GM23338 (cell line): ENCODE measurements around the gene KNTC1. TPM values are rescaled to one million over a fixed set of nuclear protein-coding genes. Genes with fewer than 3 reads are reported as not detected.

ENCODE experiments used
- ATAC-seq: fragments of 200-7000 bp; cut with Tn5 transposase; 3 replicates; pipeline ENCODE4 v1.9.1; 2020
- DNase-seq: peaks from one replicate; pipeline ENCODE4 v3.0.0-alpha.2; 2015; ENCODE audit warnings: low spot score
- H2AFZ ChIP-seq: fragments of 200-600 bp; sonication (generic); 2 replicates; pipeline ENCODE4 v1.8.0; 2016; ENCODE audit warnings: antibody characterized with exemption, mild to moderate bottlenecking, moderate library complexity
- H3F3A ChIP-seq: fragments of 200-600 bp; sonication (generic); replicated peaks from 2 replicates; pipeline ENCODE4 v1.8.0; 2017; ENCODE audit warnings: antibody characterized with exemption, mixed run types, low read depth
- H3K27ac ChIP-seq: fragments of 200-600 bp; sonication (generic); 2 replicates; pipeline ENCODE4 v1.6.1; 2016; ENCODE audit warnings: low read depth
- H3K27me3 ChIP-seq: fragments of 200-600 bp; sonication (generic); 2 replicates; pipeline ENCODE4 v1.8.0; 2016; ENCODE audit warnings: mild to moderate bottlenecking, mixed run types, moderate library complexity; ENCODE audit not compliant: insufficient read depth
- H3K36me3 ChIP-seq: fragments of 200-600 bp; sonication (generic); 2 replicates; pipeline ENCODE4 v1.8.0; 2016; ENCODE audit warnings: mild to moderate bottlenecking; ENCODE audit not compliant: insufficient read depth
- H3K4me1 ChIP-seq: fragments of 200-600 bp; sonication (generic); 2 replicates; pipeline ENCODE4 v1.8.0; 2016; ENCODE audit warnings: mild to moderate bottlenecking, moderate library complexity; ENCODE audit not compliant: insufficient read depth
- H3K4me2 ChIP-seq: fragments of 200-600 bp; sonication (generic); 2 replicates; pipeline ENCODE4 v1.7.1; 2017; ENCODE audit warnings: mixed run types
- H3K4me3 ChIP-seq: fragments of 200-600 bp; sonication (generic); 2 replicates; pipeline ENCODE4 v1.6.1; 2016; ENCODE audit warnings: mixed run types
- H3K79me2 ChIP-seq: fragments of 200-600 bp; sonication (generic); replicated peaks from 2 replicates; pipeline ENCODE4 v1.8.0; 2017; ENCODE audit warnings: mild to moderate bottlenecking; ENCODE audit not compliant: insufficient read depth
- H3K9me2 ChIP-seq: fragments of 200-600 bp; sonication (generic); 2 replicates; pipeline ENCODE4 v1.8.0; 2017; ENCODE audit not compliant: insufficient read depth
- H4K20me1 ChIP-seq: fragments of 200-600 bp; sonication (generic); replicated peaks from 2 replicates; pipeline ENCODE4 v1.8.0; 2017; ENCODE audit warnings: mild to moderate bottlenecking; ENCODE audit not compliant: insufficient read depth
- H3K27ac Mint-ChIP-seq: 2 replicates; pipeline ENCODE4 v1.8.0; 2020; ENCODE audit warnings: inconsistent platforms, mild to moderate bottlenecking, moderate library complexity, mixed read lengths
- H3K27me3 Mint-ChIP-seq: 3 replicates; pipeline ENCODE4 v1.8.0; 2022; ENCODE audit warnings: low read depth, mild to moderate bottlenecking, moderate library complexity, mixed read lengths, inconsistent platforms; ENCODE audit not compliant: insufficient read depth, poor library complexity
- H3K36me3 Mint-ChIP-seq: 3 replicates; pipeline ENCODE4 v1.8.0; 2021; ENCODE audit warnings: low read depth, mild to moderate bottlenecking, inconsistent platforms, moderate library complexity, mixed read lengths
- H3K4me1 Mint-ChIP-seq: 3 replicates; pipeline ENCODE4 v1.8.0; 2020; ENCODE audit warnings: mild to moderate bottlenecking, inconsistent platforms, mixed read lengths
- H3K4me3 Mint-ChIP-seq: 3 replicates; pipeline ENCODE4 v1.8.0; 2021; ENCODE audit warnings: moderate library complexity, mild to moderate bottlenecking, inconsistent platforms, mixed read lengths
- H3K9me3 Mint-ChIP-seq: 3 replicates; pipeline ENCODE4 v1.8.0; 2020; ENCODE audit warnings: moderate library complexity, mild to moderate bottlenecking, inconsistent platforms, mixed read lengths
- CREB1 ChIP-seq: fragments of 250-450 bp; sonication (Bioruptor Pico); IDR thresholded peaks from 2 replicates; pipeline ENCODE4 v1.5.0; 2020; ENCODE audit warnings: low read depth, mild to moderate bottlenecking, moderate library complexity
- CTCF ChIP-seq, 2 experiments: fragments of 200-600 bp in 1 of 2; sonication (generic) in 1 of 2; conservative IDR thresholded peaks; 2 replicates each; pipeline versions ENCODE4 v1.5.1 to v1.6.1; 2016 to 2017; ENCODE audit warnings: antibody characterized with exemption in 2 of 2, low read depth in 2 of 2, mild to moderate bottlenecking in 2 of 2, moderate library complexity in 1 of 2
- ETS1 ChIP-seq: IDR thresholded peaks from 2 replicates; pipeline ENCODE4 v1.6.1; 2016; ENCODE audit warnings: antibody characterized with exemption
- EZH2 ChIP-seq: fragments of 200-600 bp; sonication (generic); IDR thresholded peaks from one replicate; pipeline ENCODE4 v1.8.0; 2017; ENCODE audit warnings: antibody characterized with exemption, mild to moderate bottlenecking, low read depth; ENCODE audit not compliant: unreplicated experiment
- EZH2phosphoT487 ChIP-seq: fragments of 200-600 bp; sonication (generic); IDR thresholded peaks from one replicate; pipeline ENCODE4 v1.8.1; 2018; ENCODE audit warnings: antibody characterized with exemption; ENCODE audit not compliant: unreplicated experiment
- JUNB ChIP-seq: IDR thresholded peaks from one replicate; pipeline ENCODE4 v1.6.1; 2016; ENCODE audit warnings: antibody characterized with exemption; ENCODE audit not compliant: unreplicated experiment
- NANOG ChIP-seq: IDR thresholded peaks from 2 replicates; pipeline ENCODE4 v1.6.1; 2016; ENCODE audit warnings: antibody characterized with exemption, borderline replicate concordance
- POLR2AphosphoS5 ChIP-seq: IDR thresholded peaks from 2 replicates; pipeline ENCODE4 v1.6.1; 2016; ENCODE audit warnings: antibody characterized with exemption, low read depth
- REST ChIP-seq: IDR thresholded peaks from one replicate; pipeline ENCODE4 v1.6.1; 2018; ENCODE audit warnings: antibody characterized with exemption; ENCODE audit not compliant: unreplicated experiment
- STAT1 ChIP-seq: IDR thresholded peaks from one replicate; pipeline ENCODE4 v1.6.1; 2016; ENCODE audit warnings: antibody characterized with exemption; ENCODE audit not compliant: unreplicated experiment
- ZNF114 ChIP-seq: fragments of 250-450 bp; sonication (Bioruptor Pico); IDR thresholded peaks from 2 replicates; pipeline ENCODE4 v1.5.0; 2020; ENCODE audit warnings: mild to moderate bottlenecking, moderate library complexity
- ZNF331 ChIP-seq: fragments of 250-450 bp; sonication (Bioruptor Pico); IDR thresholded peaks from 2 replicates; pipeline ENCODE4 v1.5.0; 2020; ENCODE audit warnings: low read depth, mild to moderate bottlenecking, moderate library complexity
- ZNF462 ChIP-seq: fragments of 250-450 bp; sonication (Bioruptor Pico); IDR thresholded peaks from 2 replicates; pipeline ENCODE4 v1.5.0; 2020; ENCODE audit warnings: mild to moderate bottlenecking, moderate library complexity
- polyA plus RNA-seq: library from polyadenylated mRNA; unstranded; fragments of >200 nt; fragmentation: Nextera tagmentation; extraction: Ambion mirVana; gene quantifications from 2 replicates; pipeline ENCODE4 v1.2.1, GENCODE V29; 2016
- total RNA-seq: library from RNA; depleted of rRNA; stranded (reverse); fragments of >200 nt; shearing (Covaris generic); gene quantifications from 2 replicates; pipeline ENCODE4 v1.2.3, GENCODE V29; 2014

KNTC1 gene
- total and polyA plus RNA-seq, 2 experiments from 2014 or later: 55.2 to 98.0 TPM

- TF ChIP-seq EZH2: no peak
- TF ChIP-seq JUNB: no peak
- no peak for TF ChIP-seq POLR2AphosphoS5
Measured at GRCh38 chr12:122519418-122519817, 7.6 kb upstream of the KNTC1 start (continued).

- H3K4me1 ChIP-seq: peaks cover 18% of the 10 kb centered on the region
- H3K9me2 ChIP-seq: no peaks in the 10 kb centered on the region
- Mint-ChIP-seq H3K27ac (no peak overlapping the region), H3K9me3 (no peaks in the 10 kb centered on the region), H3K4me3 (no peak overlapping the region), H3K27me3 (peaks cover 2% of the 10 kb centered on the region), H3K36me3 (peaks cover 94% of the 10 kb centered on the region), H3K4me1 (peaks cover 12% of the 10 kb centered on the region)
- H3F3A ChIP-seq: no peaks in the 10 kb centered on the region; the same call in 1 of the 2 replicates
- peaks cover 98% of the 10 kb centered on the region for H3K79me2 ChIP-seq
- H3K36me3 ChIP-seq: peaks cover 79% of the 10 kb centered on the region
- no peak overlapping the region for H3K4me2 ChIP-seq
- peaks cover 48% of the 10 kb centered on the region for H4K20me1 ChIP-seq
- H3K27me3 ChIP-seq: no peaks in the 10 kb centered on the region
- H2AFZ ChIP-seq: no peak overlapping the region
- H3K27ac ChIP-seq: no peak overlapping the region
- no peak for TF ChIP-seq CREB1 (CRISPR knock-in tag)
- TF ChIP-seq NANOG: no peak
- TF ChIP-seq ZNF331 (CRISPR knock-in tag): no peak
- no peak for TF ChIP-seq STAT1
- no peak for TF ChIP-seq EZH2
- TF ChIP-seq EZH2phosphoT487: no peak
- no peak for TF ChIP-seq ETS1
- no peak for TF ChIP-seq ZNF114 (CRISPR knock-in tag)
- TF ChIP-seq ZNF462 (CRISPR knock-in tag): no peak
- TF ChIP-seq JUNB: no peak
- TF ChIP-seq REST: no peak
- no peak for TF ChIP-seq CTCF (conservative IDR thresholded peaks at IDR 0.05; ENCODE audit: low read depth in 2 of 2)
- TF ChIP-seq POLR2AphosphoS5: no peak
- no peak overlapping the region for H3K4me3 ChIP-seq
- DNase-seq (no peak), ATAC-seq (no peak)
Measured at GRCh38 chr12:122520676-122521075, 6.4 kb upstream of the KNTC1 start.
